GM10248 (cell line): Measurements from ENCODE around the gene PARK7.
A peak's percentile ranks its signal among the peaks of the same experiment; 100 is the strongest.

Experiments used
- CTCF ChIA-PET: fragments of 300-600 bp; sonication (Branson Sonifier 250); formaldehyde crosslinking; extraction: SDS; loops from one replicate; lab custom pipeline; 2021; ENCODE audit warnings: antibody characterized with exemption; lab: Yijun Ruan, JAX
- POLR2A ChIA-PET: fragments of 350-650 bp; sonication (Branson Sonifier 250); formaldehyde crosslinking; extraction: SDS; loops from one replicate; lab custom pipeline; 2020; ENCODE audit warnings: antibody characterized with exemption; lab: Yijun Ruan, JAX
- DNase-seq: peaks from one replicate; pipeline ENCODE4 v3.0.0; 2012; ENCODE audit errors: extremely low spot score
- CTCF ChIP-seq: IDR thresholded peaks from 2 replicates; pipeline ENCODE4 v1.5.1; 2012; ENCODE audit warnings: mild to moderate bottlenecking, low read depth; ENCODE audit errors: extremely low read depth, missing control alignments, control extremely low read depth

PARK7 gene

GRCh38 chr1:8015036-8015808 lies 53.7 kb downstream of the PARK7 start:
- DNase-seq, result peak; percentile 54
- ChIA-PET POLR2A (no interaction called here), CTCF (interaction anchor here (0.7 to 10.8 kb wide), 53 partner anchors 8 to 834 kb away, joined by 3 to 188 read pairs (median 4); partner anchors contain the start of genes ERRFI1, PARK7 and SLC45A1)
- peak; percentile 63 for TF ChIP-seq CTCF

GRCh38 chr1:8015809-8016165 lies 54.3 kb downstream of the PARK7 start:
- no peak for DNase-seq
- CTCF ChIA-PET, result interaction anchor here (0.7 to 10.8 kb wide), 40 partner anchors 8 to 833 kb away, joined by 3 to 188 read pairs (median 6); partner anchors contain the start of genes ERRFI1, PARK7 and SLC45A1
- POLR2A ChIA-PET, result no interaction called here
- TF ChIP-seq CTCF, result no peak

DNA sequence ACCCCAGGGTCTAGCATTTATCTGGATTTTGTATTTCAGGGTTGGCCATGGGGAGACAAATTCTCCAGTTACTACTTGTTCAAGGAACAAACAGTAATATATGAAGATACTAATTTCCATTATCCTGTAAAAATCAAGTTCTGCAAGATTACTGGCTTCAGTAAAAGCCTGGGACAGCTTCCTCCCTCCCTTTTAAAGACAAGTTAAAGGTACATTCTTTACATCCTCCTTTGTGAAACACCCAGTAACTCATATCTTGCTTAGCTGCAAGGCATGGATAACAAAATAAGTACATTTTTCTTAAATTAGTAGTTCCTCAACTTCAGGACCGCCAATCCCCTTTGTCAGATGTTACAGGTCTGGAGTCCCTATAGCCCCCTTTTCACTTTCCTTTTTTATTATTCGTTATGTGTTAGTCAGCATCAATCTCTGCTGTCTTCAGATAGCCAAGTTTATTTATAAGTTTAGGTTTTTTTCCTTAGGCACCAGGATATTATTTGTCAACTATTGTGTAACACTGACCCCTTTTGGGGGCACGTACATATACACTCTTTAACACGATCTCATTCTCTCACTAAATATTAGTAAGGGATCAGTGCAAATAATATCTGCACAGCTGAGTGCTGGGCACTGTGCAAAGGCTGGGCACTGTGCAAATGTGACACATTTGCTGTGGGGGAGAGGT lies 54.8 kb downstream of the PARK7 start:
- no peak for DNase-seq
- peak; percentile 35 for TF ChIP-seq CTCF
- POLR2A ChIA-PET, result no interaction called here
- CTCF ChIA-PET, result interaction anchor here (0.9 to 10.8 kb wide), 28 partner anchors 8 to 711 kb away, joined by 3 to 188 read pairs (median 4); partner anchors contain the start of genes ERRFI1 and PARK7

DNA sequence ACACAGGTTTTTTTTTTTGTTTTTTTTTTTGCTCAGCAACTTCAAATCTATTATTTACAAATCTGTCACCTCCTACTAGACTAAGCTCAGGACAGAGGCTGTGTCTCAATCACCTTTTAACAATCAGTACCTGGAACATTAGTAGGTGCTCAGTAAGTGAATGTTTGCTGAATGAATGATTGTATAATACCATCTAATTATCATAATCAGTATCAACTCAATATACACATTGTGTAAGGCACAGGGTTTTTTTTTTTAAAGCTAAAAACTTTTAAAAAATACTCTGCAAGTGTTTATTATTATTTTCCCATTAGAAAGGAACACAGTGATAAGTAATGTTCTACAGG lies 55.4 kb downstream of the PARK7 start:
- TF ChIP-seq CTCF, result no peak
- DNase-seq, result no peak
- CTCF ChIA-PET, result interaction anchor here (0.9 to 10.8 kb wide), 16 partner anchors 7 to 711 kb away, joined by 3 to 188 read pairs (median 4); no protein-coding TSS in a partner anchor
- POLR2A ChIA-PET, result no interaction called here

DNA sequence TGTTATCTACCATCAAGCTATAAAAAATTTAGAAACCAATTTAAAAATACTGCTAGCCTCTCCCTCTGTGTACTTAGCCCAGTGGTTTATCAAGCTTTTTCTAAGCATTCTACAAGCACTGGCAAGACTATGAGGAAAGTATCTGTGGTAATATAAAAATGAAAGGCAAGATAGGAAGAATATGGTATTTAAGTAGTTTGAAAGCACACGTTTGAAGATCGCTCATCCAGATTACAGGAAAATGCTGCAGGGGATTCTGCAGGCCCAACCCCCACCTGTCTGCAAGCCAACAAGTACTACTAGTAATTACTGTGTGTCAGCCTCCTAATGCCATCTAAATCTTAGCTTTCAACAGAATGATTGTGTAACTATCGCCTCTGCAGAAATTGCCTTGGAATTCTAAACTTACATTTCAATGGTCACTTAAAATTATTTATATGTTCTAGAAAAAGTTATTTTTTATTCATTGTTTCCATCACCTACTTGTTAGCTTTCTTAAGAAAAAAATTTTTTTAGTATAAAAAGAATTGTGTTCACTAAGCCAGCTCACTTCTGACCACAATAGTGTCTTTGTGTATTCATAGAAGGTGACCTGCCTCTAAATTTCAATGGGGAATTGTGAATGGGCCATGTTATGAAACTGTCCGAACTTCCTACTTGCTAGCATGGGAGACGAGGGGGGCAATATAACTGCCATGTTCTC lies 56.1 kb downstream of the PARK7 start:
- POLR2A ChIA-PET, result no interaction called here
- CTCF ChIA-PET, result interaction anchor here (1.0 to 10.8 kb wide), 13 partner anchors 7 to 350 kb away, joined by 3 to 188 read pairs (median 3); no protein-coding TSS in a partner anchor
- no peak for DNase-seq
- no peak for TF ChIP-seq CTCF
